K562 (cell line): Measurements from ENCODE around the gene IDS. TPM values are rescaled to one million over a fixed set of nuclear protein-coding genes. Genes with fewer than 3 reads are reported as not detected.

Experiments
- ATAC-seq: fragments of 200-7000 bp; cut with Tn5 transposase; 3 replicates; pipeline ENCODE4 v1.9.1; 2020; ENCODE audit warnings: moderate library complexity
- BruUV-seq: library from RNA; stranded (reverse); fragments of 400-500 nt; replicated peaks from 2 replicates; lab custom pipeline; 2021; lab: Mats Ljungman, UMichigan
- CTCF ChIA-PET: fragments of 300-600 bp; formaldehyde crosslinking; extraction: SDS; loops from one replicate; lab custom pipeline; 2021; ENCODE audit warnings: low intra/inter-chr PET ratio; lab: Yijun Ruan, JAX
- POLR2A ChIA-PET: fragments of 300-600, 350-650 bp; sonication (Branson Sonifier 250); formaldehyde crosslinking; extraction: SDS; loops from one replicate; lab custom pipeline; 2021; ENCODE audit warnings: antibody characterized with exemption, inconsistent platforms; lab: Yijun Ruan, JAX
- DNase-seq, 4 experiments: peaks; one replicate each; pipeline versions ENCODE4 v3.0.0 to v3.0.0-alpha.2; 2011 to 2018; ENCODE audit warnings: low spot score in 3 of 4, mixed read lengths in 3 of 4; ENCODE audit errors: extremely low read depth in 1 of 4
- FAIRE-seq: peaks from 2 replicates; lab custom pipeline; 2011; peaks lifted over from hg19 to GRCh38; lab: Jason Lieb, UNC
- H2AFZ ChIP-seq: 2 replicates; pipeline ENCODE4 v1.6.0; 2011; ENCODE audit warnings: low read depth, low read length, control low read depth, inconsistent platforms
- H3K27ac ChIP-seq: fragments of 200-600 bp; 3 replicates; pipeline ENCODE4 v1.8.0; 2011; ENCODE audit warnings: low read depth, mild to moderate bottlenecking, control low read depth, inconsistent platforms, low read length, moderate library complexity, mixed read lengths; ENCODE audit errors: extremely low read depth
- H3K27me3 ChIP-seq, 2 experiments: fragments of 300-600 bp in 1 of 2; 2 replicates in 1 of 2; 3 replicates in 1 of 2; pipeline versions ENCODE4 v1.6.0 to v1.8.0; 2011; ENCODE audit warnings: inconsistent platforms in 2 of 2, low read length in 2 of 2, mild to moderate bottlenecking in 1 of 2, mixed read lengths in 1 of 2, moderate library complexity in 1 of 2; ENCODE audit not compliant: control insufficient read depth in 2 of 2, insufficient read depth in 2 of 2
- H3K36me3 ChIP-seq: fragments of 300-600 bp; 3 replicates; pipeline ENCODE4 v1.8.0; 2011; ENCODE audit warnings: mild to moderate bottlenecking, low read length, inconsistent platforms; ENCODE audit not compliant: control insufficient read depth, insufficient read depth
- H3K4me1 ChIP-seq, 2 experiments: fragments of 200-600 bp in 1 of 2; replicated peaks in 1 of 2; 2 replicates in 1 of 2; 3 replicates in 1 of 2; pipeline versions ENCODE4 v1.5.1 to v1.8.0; 2011; ENCODE audit warnings: inconsistent platforms in 2 of 2, low read length in 2 of 2, mild to moderate bottlenecking in 1 of 2, mixed read lengths in 1 of 2, moderate library complexity in 1 of 2; ENCODE audit not compliant: control insufficient read depth in 2 of 2, insufficient read depth in 2 of 2
- H3K4me2 ChIP-seq: 2 replicates; pipeline ENCODE4 v1.6.1; 2011; ENCODE audit warnings: low read length, control low read depth, inconsistent platforms, mixed read lengths; ENCODE audit not compliant: insufficient read depth
- H3K4me3 ChIP-seq: fragments of 200-600 bp; sonication (generic), shearing (Covaris generic); 2 replicates; pipeline ENCODE4 v1.5.1; 2016; ENCODE audit warnings: control low read depth, inconsistent platforms
- H3K79me2 ChIP-seq: fragments of 200-600 bp; 3 replicates; pipeline ENCODE4 v1.8.0; 2011; ENCODE audit warnings: low read length, inconsistent platforms; ENCODE audit not compliant: control insufficient read depth, insufficient read depth
- H3K9ac ChIP-seq, 2 experiments: 2 replicates each; pipeline versions ENCODE4 v1.6.0 to v1.6.1; 2011; ENCODE audit warnings: low read depth in 2 of 2, low read length in 2 of 2, control low read depth in 1 of 2, inconsistent platforms in 1 of 2, mild to moderate bottlenecking in 1 of 2, mixed read lengths in 1 of 2; ENCODE audit not compliant: insufficient read depth in 1 of 2
- H3K9me1 ChIP-seq: one replicate; pipeline ENCODE4 v1.6.0; 2011; ENCODE audit warnings: inconsistent platforms, mild to moderate bottlenecking, low read length, moderate library complexity; ENCODE audit not compliant: control insufficient read depth, insufficient read depth
- H3K9me3 ChIP-seq: replicated peaks from 2 replicates; pipeline ENCODE4 v1.5.1; 2011; ENCODE audit warnings: low read depth, low read length, inconsistent platforms; ENCODE audit not compliant: control insufficient read depth, insufficient read depth
- H4K20me1 ChIP-seq: replicated peaks from 2 replicates; pipeline ENCODE4 v1.6.1; 2011; ENCODE audit warnings: low read length, inconsistent platforms, mixed read lengths; ENCODE audit not compliant: control insufficient read depth, insufficient read depth
- BCLAF1 ChIP-seq, 2 experiments: fragments of 450-650 bp in 1 of 2; IDR thresholded peaks; 2 replicates each; pipeline ENCODE4 v1.6.1; 2011 to 2017; ENCODE audit warnings: low read depth in 2 of 2, antibody characterized with exemption in 1 of 2, borderline replicate concordance in 1 of 2, low read length in 1 of 2, mild to moderate bottlenecking in 1 of 2, mixed read lengths in 1 of 2; ENCODE audit not compliant: control insufficient read depth in 1 of 2
- PBX2 ChIP-seq, 2 experiments: IDR thresholded peaks in 1 of 2; conservative IDR thresholded peaks in 1 of 2; 2 replicates each; pipeline ENCODE4 v1.6.1; 2016; ENCODE audit warnings: low read depth in 2 of 2, mild to moderate bottlenecking in 1 of 2, missing compliant biosample characterization in 1 of 2, missing genetic modification characterization in 1 of 2, moderate library complexity in 1 of 2
- WGBS: fragments of 100-300 bp; shearing (Covaris generic); methylation state at CpG from one replicate; pipeline ENCODE4 v1.1.6; 2016; ENCODE audit warnings: low coverage, mixed read lengths; ENCODE audit not compliant: insufficient coverage; ENCODE audit errors: missing lambda C conversion rate; 5-methylcytosine and 5-hydroxymethylcytosine counted together
- in situ Hi-C: fragments of 300-500 bp; cut with MboI; formaldehyde crosslinking; loops from 4 replicates; pipeline ENCODE4 v1.15.0; 2018; ENCODE audit warnings: inconsistent platforms, mixed read lengths
- intact Hi-C: fragments of 100-400 bp; cut with micrococcal nuclease; formaldehyde crosslinking; loops from 2 replicates; pipeline ENCODE4 v1.14.2; 2022
- polyA plus RNA-seq, 8 experiments: library from polyadenylated mRNA; depleted of rRNA in 4 of 8; stranded (reverse) in 5 of 8; unstranded in 3 of 8; fragments of >200 nt; fragmentation: Nextera tagmentation in 2 of 8; fragmentation: Illumina TruSeq in 1 of 8; extraction: Ambion mirVana in 2 of 8; extraction: Trizol in 1 of 8; gene quantifications; 2 replicates each; pipeline versions ENCODE4 v1.2.1 to v1.2.3, GENCODE V29; 2011 to 2014; ENCODE audit warnings: inconsistent platforms in 1 of 8, missing spikeins in 1 of 8
- total RNA-seq, 7 experiments: library from RNA; depleted of rRNA in 6 of 7; stranded (reverse); fragments of >200 nt in 6 of 7; fragmentation: Illumina TruSeq in 2 of 7; extraction: Trizol in 2 of 7; gene quantifications; 2 replicates each; pipeline versions ENCODE4 v1.2.1 to v1.2.3, GENCODE V29; 2011 to 2021; ENCODE audit warnings: low replicate concordance in 1 of 7

Gene IDS
- total and polyA plus RNA-seq, 9 of the 15 experiments (the other 6 are each of a cell fraction or from before 2014, with no cell fraction given), result 2.0 to 18.6 (median 8.6) TPM

GRCh38 chrX:149433451-149433850 lies 71.7 kb downstream of the IDS start:
- FAIRE-seq, result no peak

More at GRCh38 chrX:149433451-149433850, 71.7 kb downstream of the IDS start:
- Histone ChIP-seq H3K36me3 (no peaks in the 10 kb centered on the region), H2AFZ (no peak overlapping the region), H3K79me2 (no peaks in the 10 kb centered on the region), H3K9ac (no peak overlapping the region), H4K20me1 (no peaks in the 10 kb centered on the region), H3K4me1 (peaks cover 0 to 5% of the 10 kb centered on the region in 2 experiments; a peak in 2 of 5 replicates), H3K9me1 (no peaks in the 10 kb centered on the region), H3K27me3 (no peaks in the 10 kb centered on the region), H3K4me2 (0 out of 2 replicates have a peak overlapping the region, but pooled peaks have one; percentile 18), H3K27ac (no peak overlapping the region), H3K9me3 (no peaks in the 10 kb centered on the region), H3K4me3 (no peak overlapping the region)
- 0% methylated on average over 4 of the region's 4 CpGs for WGBS
- ATAC-seq (no peak), DNase-seq (no peak)
- no peak for TF ChIP-seq BCLAF1 (IDR thresholded peaks at IDR 0.05; ENCODE audit: borderline replicate concordance in 1 of 2, control insufficient read depth in 1 of 2, low read depth in 2 of 2, low read length in 1 of 2)
- no peak for TF ChIP-seq PBX2 (CRISPR knock-in tag; IDR thresholded peaks at IDR 0.05; ENCODE audit: low read depth)
- 0 out of 2 replicates have a peak, but pooled peaks have one; percentile 16 for TF ChIP-seq PBX2 (tag; conservative IDR thresholded peaks at IDR 0.05; ENCODE audit: low read depth)
- CTCF ChIA-PET, result no interaction called here
- POLR2A ChIA-PET, result no interaction called here
- intact Hi-C loops, result no loop called here
- in situ Hi-C loops, result no loop called here
- no TSS peak for BruUV-seq
